SIG-M5 treated with dmso at 0.1 percent for 504 hours (cell line): ENCODE data around the gene GPR142.

Experiments used
- DNase-seq: peaks from one replicate; lab custom pipeline; 2025; ENCODE audit not compliant: unreplicated experiment; lab: John Stamatoyannopoulos, UW

GPR142 gene

GRCh38 chr17:74367206-74367605 lies at the start of gene GPR142:
Gene GPR142 (plus strand): TSS chr17:74367506. CDS start chr17:74369541, 2,035 bp downstream.
- no peak for DNase-seq

GRCh38 chr17:74318391-74318790 lies 48.9 kb upstream of the GPR142 start:
- DNase-seq, result no peak

- DNase-seq, result no peak
These were observed 42.8 kb upstream of the GPR142 start for GRCh38 chr17:74324521-74324920.

- no peak for DNase-seq
These were observed 41.9 kb upstream of the GPR142 start for GRCh38 chr17:74325376-74325742.

GRCh38 chr17:74325743-74326379 lies 41.4 kb upstream of the GPR142 start, which contains the start of gene KIF19:
Gene KIF19 (plus strand): TSS chr17:74326226. CDS start chr17:74326350, 124 bp downstream.
- peak; percentile 9 for DNase-seq

- no peak for DNase-seq
These were observed 40.8 kb upstream of the GPR142 start for GRCh38 chr17:74326506-74326905.

- no peak for DNase-seq
These were observed 38.8 kb upstream of the GPR142 start for GRCh38 chr17:74328487-74328886.

GRCh38 chr17:74329378-74329777 lies 37.9 kb upstream of the GPR142 start:
- DNase-seq, result no peak

GRCh38 chr17:74330446-74330845 lies 36.9 kb upstream of the GPR142 start:
- no peak for DNase-seq

- DNase-seq, result no peak
These were observed 35.2 kb upstream of the GPR142 start for GRCh38 chr17:74332017-74332650.

GRCh38 chr17:74332763-74333283 lies 34.5 kb upstream of the GPR142 start:
- no peak for DNase-seq

GRCh38 chr17:74334393-74335039 lies 32.8 kb upstream of the GPR142 start:
- DNase-seq, result no peak

GRCh38 chr17:74335529-74336062 lies 31.7 kb upstream of the GPR142 start:
- no peak for DNase-seq

- DNase-seq, result no peak
These were observed 31.0 kb upstream of the GPR142 start for GRCh38 chr17:74336307-74336706.

GRCh38 chr17:74337834-74338500 lies 29.3 kb upstream of the GPR142 start:
- DNase-seq, result no peak

GRCh38 chr17:74339537-74340195 lies 27.6 kb upstream of the GPR142 start:
- no peak for DNase-seq

- DNase-seq, result no peak
These were observed 26.8 kb upstream of the GPR142 start for GRCh38 chr17:74340470-74341023.

- no peak for DNase-seq
These were observed 25.1 kb upstream of the GPR142 start for GRCh38 chr17:74342224-74342623.

- DNase-seq, result no peak
These were observed 24.2 kb upstream of the GPR142 start for GRCh38 chr17:74343121-74343520.

- no peak for DNase-seq
These were observed 23.6 kb upstream of the GPR142 start for GRCh38 chr17:74343526-74344284.
